GM12864 (cell line): ENCODE results near the gene FLRT1.

Experiments
- DNase-seq: peaks from one replicate; pipeline ENCODE4 v3.0.0-alpha.2; 2011; ENCODE audit warnings: low read depth
- H3K4me3 ChIP-seq: 2 replicates; pipeline ENCODE4 v1.5.1; 2011; ENCODE audit warnings: mild to moderate bottlenecking, low read depth, low read length, control low read depth
- CTCF ChIP-seq: IDR thresholded peaks from 2 replicates; pipeline ENCODE4 v1.5.1; 2011; ENCODE audit warnings: low read depth, mild to moderate bottlenecking, moderate library complexity, low read length, control low read depth, inconsistent platforms; ENCODE audit errors: missing control alignments

Gene FLRT1

GRCh38 chr11:64026575-64027205 is 9.0 kb upstream of the FLRT1 start:
- no peak for DNase-seq

GRCh38 chr11:64027651-64028397 is 7.9 kb upstream of the FLRT1 start:
- TF ChIP-seq CTCF, result no peak
- no peak overlapping the region for H3K4me3 ChIP-seq
- no peak for DNase-seq

More at GRCh38 chr11:64026575-64027205, 9.0 kb upstream of the FLRT1 start:
- H3K4me3 ChIP-seq, result no peak overlapping the region
- TF ChIP-seq CTCF, result no peak

- no peak for DNase-seq
- TF ChIP-seq CTCF, result no peak
- H3K4me3 ChIP-seq, result no peak overlapping the region
These were observed 7.2 kb upstream of the FLRT1 start for GRCh38 chr11:64028398-64029115.

- no peak overlapping the region for H3K4me3 ChIP-seq
- TF ChIP-seq CTCF, result no peak
- DNase-seq, result no peak
These were observed 6.0 kb upstream of the FLRT1 start for GRCh38 chr11:64029773-64030172.

GRCh38 chr11:64031001-64031400 is 4.7 kb upstream of the FLRT1 start:
- TF ChIP-seq CTCF, result no peak
- H3K4me3 ChIP-seq, result no peak overlapping the region
- no peak for DNase-seq

GRCh38 chr11:64032050-64032449 is 3.7 kb upstream of the FLRT1 start:
- H3K4me3 ChIP-seq, result no peak overlapping the region
- DNase-seq, result no peak
- TF ChIP-seq CTCF, result no peak
